ENCODE measurements around the gene PAM.

Gene PAM

DNA sequence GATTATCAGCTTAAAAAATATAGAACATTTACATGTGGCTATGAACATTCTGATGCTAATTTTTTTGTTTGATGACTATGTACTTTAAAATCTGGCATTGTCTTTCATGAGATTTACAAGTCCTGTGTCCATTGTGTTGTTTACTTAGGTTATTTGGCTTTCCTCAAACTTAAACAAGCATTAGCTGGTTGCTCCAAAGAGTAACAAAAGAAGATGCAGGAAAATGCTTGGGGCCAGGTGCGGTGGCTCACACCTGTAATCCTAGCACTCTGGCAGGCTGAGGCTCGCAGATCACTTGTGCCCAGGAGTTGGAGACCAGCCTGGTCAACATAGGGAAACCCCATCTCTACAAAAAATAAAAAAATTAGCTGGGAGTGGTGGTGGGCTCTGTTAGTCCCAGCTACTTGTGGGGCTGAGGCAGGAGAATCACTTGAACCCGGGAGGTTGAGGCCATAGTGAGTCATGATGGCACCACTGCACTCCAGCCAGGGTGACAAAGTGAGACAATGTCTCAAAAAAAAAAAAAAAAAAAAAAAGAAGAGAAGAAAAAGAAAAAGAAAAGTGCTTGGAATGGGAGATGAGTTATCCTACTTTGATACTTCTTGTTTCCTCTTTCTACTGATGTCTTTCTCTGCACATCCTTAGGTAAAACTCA is 39.7 kb downstream of the PAM start:
- Histone ChIP-seq H3K27me3 (ENCODE audit: insufficient read depth, insufficient read length) (no peaks in the 10 kb centered on the region), H3K36me3 (ENCODE audit: insufficient read depth, insufficient read length, low read length) (no peaks in the 10 kb centered on the region), H3K4me1 (ENCODE audit: insufficient read depth, insufficient read length) (no peaks in the 10 kb centered on the region), H3K9ac (ENCODE audit: insufficient read length, low read depth) (no peak overlapping the region), H3K4me3 (ENCODE audit: insufficient read length, low read depth) (no peak overlapping the region), H3K9me3 (ENCODE audit: insufficient read depth, low read length) (no peaks in the 10 kb centered on the region)
- no peak for DNase-seq (ENCODE audit: low read depth, low spot score)
- TF ChIP-seq ZNF274 (IDR thresholded peaks at IDR 0.05; ENCODE audit: low read depth, low read length) (no peak), YY1 (IDR thresholded peaks at IDR 0.05; ENCODE audit: insufficient read depth, insufficient read length) (no peak), SUZ12 (IDR thresholded peaks at IDR 0.05; ENCODE audit: extremely low read depth, insufficient read depth, insufficient read length) (no peak)

DNA sequence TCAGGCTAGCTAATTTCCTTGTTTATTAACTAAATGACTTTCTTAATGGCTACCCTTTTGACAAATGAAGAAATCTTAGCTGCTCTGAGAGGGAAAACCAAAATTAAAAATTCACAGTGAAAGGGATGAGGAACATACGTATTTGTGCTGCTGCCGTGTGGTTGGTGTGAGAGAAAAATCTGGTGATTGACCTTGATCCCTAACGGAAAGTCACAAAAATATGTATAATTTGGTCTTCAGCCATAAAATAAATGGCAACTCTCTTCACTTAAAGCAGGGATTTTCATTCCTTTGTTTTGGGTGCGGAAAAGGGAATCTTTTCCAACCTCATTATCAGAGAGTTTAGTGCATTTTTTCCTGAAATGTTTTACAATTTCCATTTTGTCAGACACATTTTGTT is 40.4 kb downstream of the PAM start:
- no peaks in the 10 kb centered on the region for H3K9me3 ChIP-seq (ENCODE audit: insufficient read depth, low read length)
- H3K9ac ChIP-seq (ENCODE audit: insufficient read length, low read depth) = no peak overlapping the region
- DNase-seq (ENCODE audit: low read depth, low spot score) = no peak
- H3K4me3 ChIP-seq (ENCODE audit: insufficient read length, low read depth) = no peak overlapping the region
- TF ChIP-seq SUZ12 (IDR thresholded peaks at IDR 0.05; ENCODE audit: extremely low read depth, insufficient read depth, insufficient read length) = no peak
- no peaks in the 10 kb centered on the region for H3K36me3 ChIP-seq (ENCODE audit: insufficient read depth, insufficient read length, low read length)
- H3K27me3 ChIP-seq (ENCODE audit: insufficient read depth, insufficient read length) = no peaks in the 10 kb centered on the region
- H3K4me1 ChIP-seq (ENCODE audit: insufficient read depth, insufficient read length) = no peaks in the 10 kb centered on the region

- H3K9ac ChIP-seq (ENCODE audit: insufficient read length, low read depth) = no peak overlapping the region
- no peaks in the 10 kb centered on the region for H3K4me1 ChIP-seq (ENCODE audit: insufficient read depth, insufficient read length)
- H3K27me3 ChIP-seq (ENCODE audit: insufficient read depth, insufficient read length) = no peaks in the 10 kb centered on the region
- H3K4me3 ChIP-seq (ENCODE audit: insufficient read length, low read depth) = no peak overlapping the region
- no peak for TF ChIP-seq SUZ12 (IDR thresholded peaks at IDR 0.05; ENCODE audit: extremely low read depth, insufficient read depth, insufficient read length)
- TF ChIP-seq ZNF274 (IDR thresholded peaks at IDR 0.05; ENCODE audit: low read depth, low read length) = no peak
- TF ChIP-seq YY1 (IDR thresholded peaks at IDR 0.05; ENCODE audit: insufficient read depth, insufficient read length) = no peak
- no peaks in the 10 kb centered on the region for H3K9me3 ChIP-seq (ENCODE audit: insufficient read depth, low read length)
- H3K36me3 ChIP-seq (ENCODE audit: insufficient read depth, insufficient read length, low read length) = no peaks in the 10 kb centered on the region
- no peak for DNase-seq (ENCODE audit: low read depth, low spot score)
Measured at GRCh38 chr5:102796009-102796408, 40.9 kb downstream of the PAM start.

GRCh38 chr5:102796498-102796897 is 41.4 kb downstream of the PAM start:
- Histone ChIP-seq H3K4me3 (ENCODE audit: insufficient read length, low read depth) (no peak overlapping the region), H3K36me3 (ENCODE audit: insufficient read depth, insufficient read length, low read length) (no peaks in the 10 kb centered on the region), H3K9me3 (ENCODE audit: insufficient read depth, low read length) (no peaks in the 10 kb centered on the region), H3K9ac (ENCODE audit: insufficient read length, low read depth) (no peak overlapping the region), H3K27me3 (ENCODE audit: insufficient read depth, insufficient read length) (no peaks in the 10 kb centered on the region), H3K4me1 (ENCODE audit: insufficient read depth, insufficient read length) (no peaks in the 10 kb centered on the region)
- no peak for DNase-seq (ENCODE audit: low read depth, low spot score)
- TF ChIP-seq ZNF274 (IDR thresholded peaks at IDR 0.05; ENCODE audit: low read depth, low read length) = no peak
- no peak for TF ChIP-seq SUZ12 (IDR thresholded peaks at IDR 0.05; ENCODE audit: extremely low read depth, insufficient read depth, insufficient read length)
- no peak for TF ChIP-seq YY1 (IDR thresholded peaks at IDR 0.05; ENCODE audit: insufficient read depth, insufficient read length)

DNA sequence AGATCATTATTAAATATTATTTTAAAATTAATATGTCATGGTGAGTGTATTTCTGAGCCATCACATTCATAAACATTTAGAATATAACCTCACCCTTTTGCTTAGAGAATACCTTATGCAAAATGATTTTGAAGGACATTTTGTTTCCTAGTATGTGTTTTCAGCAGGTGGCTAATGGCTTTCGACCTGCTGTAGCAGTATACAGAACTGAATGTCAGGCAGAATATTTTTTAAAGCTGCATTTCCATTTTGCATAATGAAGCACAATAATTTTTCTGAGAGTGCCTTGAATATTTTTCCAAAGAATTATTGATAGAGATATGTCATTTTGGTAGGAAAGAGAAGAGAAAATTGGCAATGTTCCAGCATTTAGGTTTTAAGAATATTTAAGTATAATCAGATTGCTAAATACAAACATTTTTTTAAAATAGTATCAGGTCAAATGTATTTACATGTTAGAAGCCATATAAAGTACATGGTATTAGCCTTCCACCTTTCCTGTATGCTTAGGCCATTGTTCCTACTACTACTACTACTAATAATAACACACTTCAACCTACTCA is 42.3 kb downstream of the PAM start:
- no peaks in the 10 kb centered on the region for H3K36me3 ChIP-seq (ENCODE audit: insufficient read depth, insufficient read length, low read length)
- no peak overlapping the region for H3K9ac ChIP-seq (ENCODE audit: insufficient read length, low read depth)
- H3K27me3 ChIP-seq (ENCODE audit: insufficient read depth, insufficient read length) = no peaks in the 10 kb centered on the region
- DNase-seq (ENCODE audit: low read depth, low spot score) = no peak
- H3K4me3 ChIP-seq (ENCODE audit: insufficient read length, low read depth) = no peak overlapping the region
- no peak for TF ChIP-seq ZNF274 (IDR thresholded peaks at IDR 0.05; ENCODE audit: low read depth, low read length)
- TF ChIP-seq SUZ12 (IDR thresholded peaks at IDR 0.05; ENCODE audit: extremely low read depth, insufficient read depth, insufficient read length) = no peak
- TF ChIP-seq YY1 (IDR thresholded peaks at IDR 0.05; ENCODE audit: insufficient read depth, insufficient read length) = no peak
- H3K9me3 ChIP-seq (ENCODE audit: insufficient read depth, low read length) = no peaks in the 10 kb centered on the region
- no peaks in the 10 kb centered on the region for H3K4me1 ChIP-seq (ENCODE audit: insufficient read depth, insufficient read length)

DNA sequence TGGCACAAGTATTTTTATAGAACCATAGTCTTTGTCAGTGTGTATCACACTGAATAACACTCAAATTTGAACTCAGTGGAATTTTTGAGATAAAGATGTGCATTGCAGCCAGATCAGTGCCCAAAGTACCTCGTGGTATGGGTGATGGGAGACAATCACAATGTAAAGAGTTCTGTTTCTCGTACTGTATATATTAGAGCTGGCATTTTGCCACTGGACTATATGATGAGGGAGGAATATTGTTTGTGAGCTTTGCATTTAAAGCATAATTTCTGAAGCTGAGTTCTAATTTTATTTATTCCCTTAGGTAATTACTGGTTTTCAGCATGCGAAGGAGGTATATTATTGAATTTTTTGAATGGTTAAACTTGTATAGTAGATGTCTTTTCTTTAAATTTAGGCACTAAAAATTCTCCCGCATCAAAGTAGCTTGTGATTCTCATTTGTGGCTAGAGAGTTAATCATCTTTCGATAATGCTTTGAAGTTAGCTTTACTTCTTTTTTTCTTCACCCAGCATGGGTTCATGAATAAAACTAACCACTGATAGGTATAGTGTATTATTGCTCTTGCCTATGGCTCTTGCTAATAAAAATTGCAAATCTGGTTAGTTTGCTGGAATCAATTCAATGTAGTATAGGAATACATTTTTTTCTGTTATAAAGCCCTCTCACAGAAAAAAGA is 43.1 kb downstream of the PAM start:
- Histone ChIP-seq H3K4me1 (ENCODE audit: insufficient read depth, insufficient read length) (no peaks in the 10 kb centered on the region), H3K9me3 (ENCODE audit: insufficient read depth, low read length) (no peaks in the 10 kb centered on the region)
- DNase-seq (ENCODE audit: low read depth, low spot score) = no peak

DNA sequence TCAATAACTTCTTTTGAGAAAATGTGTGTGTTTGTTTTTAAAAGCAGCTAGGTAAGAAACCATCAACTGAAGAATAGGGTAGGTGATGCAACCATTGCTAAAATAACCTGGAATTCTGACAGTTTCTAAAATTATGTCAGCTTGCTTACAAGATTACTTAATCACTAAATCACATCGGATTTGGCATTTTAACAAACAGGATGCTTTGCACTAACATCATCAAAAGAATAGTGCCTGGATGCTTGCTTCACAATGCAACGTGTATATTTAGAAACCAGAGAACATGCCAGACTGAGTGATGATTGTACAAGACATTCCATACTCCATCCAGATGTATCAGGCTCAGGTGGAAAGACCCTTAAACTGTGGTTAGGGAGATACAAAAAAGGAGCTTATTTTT is 43.9 kb downstream of the PAM start:
- Histone ChIP-seq H3K4me1 (ENCODE audit: insufficient read depth, insufficient read length) (no peaks in the 10 kb centered on the region), H3K27me3 (ENCODE audit: insufficient read depth, insufficient read length) (no peaks in the 10 kb centered on the region), H3K9me3 (ENCODE audit: insufficient read depth, low read length) (no peaks in the 10 kb centered on the region), H3K9ac (ENCODE audit: insufficient read length, low read depth) (no peak overlapping the region), H3K36me3 (ENCODE audit: insufficient read depth, insufficient read length, low read length) (no peaks in the 10 kb centered on the region), H3K4me3 (ENCODE audit: insufficient read length, low read depth) (no peak overlapping the region)
- TF ChIP-seq ZNF274 (IDR thresholded peaks at IDR 0.05; ENCODE audit: low read depth, low read length) = no peak
- DNase-seq (ENCODE audit: low read depth, low spot score) = no peak

More for the DNA sequence above, 43.1 kb downstream of the PAM start:
- no peaks in the 10 kb centered on the region for H3K36me3 ChIP-seq (ENCODE audit: insufficient read depth, insufficient read length, low read length)
- H3K9ac ChIP-seq (ENCODE audit: insufficient read length, low read depth) = no peak overlapping the region
- H3K27me3 ChIP-seq (ENCODE audit: insufficient read depth, insufficient read length) = no peaks in the 10 kb centered on the region
- TF ChIP-seq ZNF274 (IDR thresholded peaks at IDR 0.05; ENCODE audit: low read depth, low read length) = no peak
- TF ChIP-seq SUZ12 (IDR thresholded peaks at IDR 0.05; ENCODE audit: extremely low read depth, insufficient read depth, insufficient read length) = no peak
- no peak overlapping the region for H3K4me3 ChIP-seq (ENCODE audit: insufficient read length, low read depth)
